ENCODE results near the gene EEPD1.

GRCh38 chr7:36344622-36345021 lies 191.6 kb downstream of the EEPD1 start:
- TF ChIP-seq TAF1 (IDR thresholded peaks at IDR 0.05; ENCODE audit: low read depth, low read length) (no peak), POLR2A (IDR thresholded peaks at IDR 0.05; ENCODE audit: low read depth, low read length) (no peak), POLR2AphosphoS5 (IDR thresholded peaks at IDR 0.05; ENCODE audit: low read depth, low read length) (no peak), SPI1 (IDR thresholded peaks at IDR 0.05; ENCODE audit: low read depth, low read length) (no peak), POU2F2 (IDR thresholded peaks at IDR 0.05; ENCODE audit: low read depth, low read length) (no peak)
